ENCODE data around the gene SLC7A1. TPM values are rescaled to one million over a fixed set of nuclear protein-coding genes. Genes with fewer than 3 reads are reported as not detected.

SLC7A1 gene
- total RNA-seq, 1 experiment from 2014 or later, result 45.4 TPM

DNA sequence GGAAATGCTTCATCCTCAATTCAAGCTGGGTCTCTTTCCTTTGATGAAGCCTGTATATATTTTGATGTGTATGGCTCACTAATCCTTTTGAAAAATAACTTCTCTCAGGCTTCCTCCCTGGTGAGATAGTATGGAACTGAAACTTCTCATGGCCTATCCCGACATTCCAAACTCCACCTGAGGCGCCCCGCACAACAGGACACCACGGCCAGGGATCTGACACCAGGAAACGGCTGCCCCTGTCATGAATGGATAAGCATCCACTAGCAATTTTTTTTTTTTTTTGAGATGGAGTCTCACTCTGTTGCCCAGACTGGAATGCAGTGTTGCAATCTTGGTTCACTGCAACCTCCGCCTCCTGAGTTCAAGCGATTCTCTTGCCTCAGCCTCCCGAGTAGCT lies 16.4 kb downstream of the SLC7A1 start:
- Histone ChIP-seq H3K27me3 (ENCODE audit: low read length) (no peaks in the 10 kb centered on the region), H3K4me3 (ENCODE audit: low read length) (no peak overlapping the region), H3K79me2 (ENCODE audit: low read length) (peaks cover 100% of the 10 kb centered on the region), H3K36me3 (ENCODE audit: insufficient read depth, low read length) (no peaks in the 10 kb centered on the region), H2AFZ (ENCODE audit: low read length) (no peak overlapping the region), H3K9me3 (ENCODE audit: low read length) (no peaks in the 10 kb centered on the region), H3K4me1 (ENCODE audit: low read length) (peaks cover 10% of the 10 kb centered on the region; the same call in 1 of the 2 replicates), H3K9me2 (replicated peaks; ENCODE audit: insufficient read depth, low read length) (no peaks in the 10 kb centered on the region), H3K9ac (ENCODE audit: low read length) (no peak overlapping the region), H3K27ac (ENCODE audit: low read length) (no peak overlapping the region), H3K4me2 (ENCODE audit: low read depth, low read length, poor library complexity, severe bottlenecking) (no peak overlapping the region), H4K20me1 (ENCODE audit: insufficient read depth, low read depth, low read length) (peaks cover 72% of the 10 kb centered on the region)
- no peak for DNase-seq

DNA sequence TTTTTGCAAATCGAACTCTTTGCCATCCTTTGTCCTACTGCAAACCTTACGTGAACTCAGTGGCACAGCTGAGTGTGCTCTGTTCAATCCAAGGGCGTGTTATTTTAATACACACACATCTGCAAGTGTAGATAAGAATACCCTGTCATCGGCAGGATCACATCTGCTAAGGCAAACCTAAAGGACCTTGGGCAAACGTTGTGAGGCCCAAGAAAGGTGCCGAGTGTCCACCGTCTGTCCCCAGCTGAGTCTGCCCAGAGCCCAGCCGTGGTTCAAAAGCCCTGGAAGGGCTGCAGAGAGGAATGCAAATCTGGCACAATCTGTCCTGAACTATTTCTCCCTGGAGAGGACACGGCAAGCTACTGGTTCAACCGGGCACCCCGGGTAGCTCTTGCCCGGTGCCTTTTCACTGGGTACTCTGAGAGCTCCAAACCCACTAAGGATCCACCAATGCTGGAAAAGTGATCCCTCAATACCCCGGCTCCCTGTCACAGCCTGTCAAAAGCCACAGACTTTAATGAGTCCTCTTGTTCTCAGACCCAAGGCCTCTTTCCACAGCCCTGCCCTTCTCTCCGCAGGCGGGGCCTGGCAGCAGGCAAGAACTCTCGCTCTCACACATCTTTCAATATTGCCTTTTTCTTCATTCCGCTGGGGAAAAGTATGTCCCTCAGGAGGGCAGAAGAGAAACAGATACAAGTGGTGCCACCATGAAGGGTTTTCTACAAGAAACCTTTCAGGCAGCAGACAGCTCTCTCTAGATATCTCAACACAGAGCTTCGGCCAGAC lies 17.0 kb downstream of the SLC7A1 start:
- H3K9me3 ChIP-seq (ENCODE audit: low read length), result no peaks in the 10 kb centered on the region
- no peak overlapping the region for H3K4me3 ChIP-seq (ENCODE audit: low read length)
- peaks cover 6% of the 10 kb centered on the region; the same call in 1 of the 2 replicates for H3K4me1 ChIP-seq (ENCODE audit: low read length)
- no peaks in the 10 kb centered on the region for H3K36me3 ChIP-seq (ENCODE audit: insufficient read depth, low read length)
- no peak overlapping the region for H3K4me2 ChIP-seq (ENCODE audit: low read depth, low read length, poor library complexity, severe bottlenecking)
- H3K27ac ChIP-seq (ENCODE audit: low read length), result no peak overlapping the region
- no peak for DNase-seq
- peaks cover 72% of the 10 kb centered on the region for H4K20me1 ChIP-seq (ENCODE audit: insufficient read depth, low read depth, low read length)
- H3K27me3 ChIP-seq (ENCODE audit: low read length), result no peaks in the 10 kb centered on the region
- no peak overlapping the region for H2AFZ ChIP-seq (ENCODE audit: low read length)
- no peaks in the 10 kb centered on the region for H3K9me2 ChIP-seq (replicated peaks; ENCODE audit: insufficient read depth, low read length)
- H3K9ac ChIP-seq (ENCODE audit: low read length), result no peak overlapping the region
- H3K79me2 ChIP-seq (ENCODE audit: low read length), result peaks cover 100% of the 10 kb centered on the region

DNA sequence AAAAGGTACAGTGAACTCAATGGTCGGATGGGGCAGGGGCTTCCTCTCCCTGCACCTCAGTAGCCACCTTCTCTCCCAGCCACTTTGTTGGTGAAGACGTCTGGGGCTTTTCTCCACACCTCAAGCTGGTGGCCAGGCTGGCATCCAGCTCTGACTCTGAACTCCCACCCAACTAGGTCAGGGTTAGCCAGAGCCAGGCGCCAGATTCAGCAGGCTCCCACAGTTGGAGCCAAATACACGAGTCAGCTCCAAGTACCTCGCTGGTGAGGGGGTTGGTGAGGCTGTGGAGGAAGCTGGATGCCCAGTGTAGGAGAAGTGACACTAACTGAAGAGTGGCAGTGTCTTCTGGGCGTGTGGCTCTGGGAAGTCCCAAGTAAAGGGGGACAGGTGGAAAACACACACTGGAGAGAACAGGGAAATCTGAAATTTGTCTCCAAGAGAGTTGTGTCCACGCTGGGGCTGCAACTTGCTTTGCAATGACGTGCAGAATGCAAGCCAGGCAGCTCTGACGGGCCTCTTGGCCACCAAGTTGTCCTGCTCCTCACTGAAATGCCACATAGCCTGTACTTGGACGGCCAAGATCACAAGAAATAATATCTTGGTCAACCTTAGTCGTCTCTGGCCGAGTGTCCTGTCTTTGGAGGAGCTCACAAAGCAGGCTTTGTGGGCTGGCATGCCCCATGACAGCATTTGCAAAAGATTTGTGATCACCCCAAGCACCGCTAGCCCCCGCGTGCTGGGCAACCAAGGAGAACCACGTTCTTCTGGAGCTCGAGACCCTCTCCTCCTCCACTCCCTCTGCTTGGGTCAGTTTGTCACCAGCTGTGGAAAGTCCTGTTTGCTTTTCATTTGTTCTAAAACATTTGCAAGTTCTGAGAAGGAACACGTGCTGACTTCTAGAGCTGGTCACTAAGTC lies 18.1 kb downstream of the SLC7A1 start:
- Histone ChIP-seq H3K4me2 (ENCODE audit: low read depth, low read length, poor library complexity, severe bottlenecking) (no peak overlapping the region), H3K4me3 (ENCODE audit: low read length) (no peak overlapping the region), H3K9me3 (ENCODE audit: low read length) (no peaks in the 10 kb centered on the region), H3K4me1 (ENCODE audit: low read length) (no peaks in the 10 kb centered on the region), H3K27me3 (ENCODE audit: low read length) (no peaks in the 10 kb centered on the region), H3K79me2 (ENCODE audit: low read length) (peaks cover 100% of the 10 kb centered on the region), H3K27ac (ENCODE audit: low read length) (no peak overlapping the region), H3K36me3 (ENCODE audit: insufficient read depth, low read length) (no peaks in the 10 kb centered on the region), H2AFZ (ENCODE audit: low read length) (no peak overlapping the region), H3K9ac (ENCODE audit: low read length) (no peak overlapping the region), H4K20me1 (ENCODE audit: insufficient read depth, low read depth, low read length) (peaks cover 75% of the 10 kb centered on the region), H3K9me2 (replicated peaks; ENCODE audit: insufficient read depth, low read length) (no peaks in the 10 kb centered on the region)
- DNase-seq, result no peak

GRCh38 chr13:29576581-29576980 lies 18.9 kb downstream of the SLC7A1 start:
- Histone ChIP-seq H3K4me3 (ENCODE audit: low read length) (no peak overlapping the region), H4K20me1 (ENCODE audit: insufficient read depth, low read depth, low read length) (peaks cover 73% of the 10 kb centered on the region), H3K27ac (ENCODE audit: low read length) (no peak overlapping the region), H3K27me3 (ENCODE audit: low read length) (no peaks in the 10 kb centered on the region), H3K36me3 (ENCODE audit: insufficient read depth, low read length) (no peaks in the 10 kb centered on the region), H2AFZ (ENCODE audit: low read length) (no peak overlapping the region), H3K9me3 (ENCODE audit: low read length) (no peaks in the 10 kb centered on the region), H3K4me1 (ENCODE audit: low read length) (no peaks in the 10 kb centered on the region), H3K9me2 (replicated peaks; ENCODE audit: insufficient read depth, low read length) (no peaks in the 10 kb centered on the region), H3K79me2 (ENCODE audit: low read length) (peaks cover 100% of the 10 kb centered on the region), H3K9ac (ENCODE audit: low read length) (no peak overlapping the region), H3K4me2 (ENCODE audit: low read depth, low read length, poor library complexity, severe bottlenecking) (no peak overlapping the region)
- DNase-seq, result no peak

GRCh38 chr13:29575098-29575497 lies 20.4 kb downstream of the SLC7A1 start:
- H3K27me3 ChIP-seq (ENCODE audit: low read length), result no peaks in the 10 kb centered on the region
- H3K79me2 ChIP-seq (ENCODE audit: low read length), result peaks cover 100% of the 10 kb centered on the region
- H3K36me3 ChIP-seq (ENCODE audit: insufficient read depth, low read length), result no peaks in the 10 kb centered on the region
- no peak overlapping the region for H3K27ac ChIP-seq (ENCODE audit: low read length)
- no peak for DNase-seq
- H3K4me1 ChIP-seq (ENCODE audit: low read length), result no peaks in the 10 kb centered on the region
- peaks cover 65% of the 10 kb centered on the region for H4K20me1 ChIP-seq (ENCODE audit: insufficient read depth, low read depth, low read length)
- H3K9ac ChIP-seq (ENCODE audit: low read length), result no peak overlapping the region
- no peak overlapping the region for H3K4me3 ChIP-seq (ENCODE audit: low read length)
- H3K4me2 ChIP-seq (ENCODE audit: low read depth, low read length, poor library complexity, severe bottlenecking), result no peak overlapping the region
- H3K9me2 ChIP-seq (replicated peaks; ENCODE audit: insufficient read depth, low read length), result no peaks in the 10 kb centered on the region
- no peak overlapping the region for H2AFZ ChIP-seq (ENCODE audit: low read length)
- H3K9me3 ChIP-seq (ENCODE audit: low read length), result no peaks in the 10 kb centered on the region

DNA sequence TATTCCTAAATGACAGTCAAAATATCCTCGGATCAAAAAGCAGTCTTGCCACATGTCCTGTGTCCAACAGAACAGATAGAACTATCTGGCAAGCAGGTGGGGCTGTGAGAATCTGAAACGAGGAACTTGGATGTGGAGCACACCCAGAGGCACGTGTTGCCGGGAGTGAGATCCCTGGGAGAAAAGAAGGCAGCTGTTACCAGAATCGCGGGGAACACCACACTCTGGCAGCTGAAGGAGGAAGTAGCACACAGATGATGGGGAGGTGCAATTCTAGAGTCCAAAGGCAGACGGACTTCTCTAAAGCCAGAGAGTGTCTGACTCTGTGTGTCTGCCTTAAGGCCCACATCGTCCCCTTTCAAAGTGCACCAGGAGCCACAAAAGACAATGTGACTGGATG lies 22.3 kb downstream of the SLC7A1 start:
- no peaks in the 10 kb centered on the region for H3K9me3 ChIP-seq (ENCODE audit: low read length)
- no peaks in the 10 kb centered on the region for H3K36me3 ChIP-seq (ENCODE audit: insufficient read depth, low read length)
- H3K27ac ChIP-seq (ENCODE audit: low read length), result no peak overlapping the region
- H3K27me3 ChIP-seq (ENCODE audit: low read length), result no peaks in the 10 kb centered on the region
- peaks cover 100% of the 10 kb centered on the region for H3K79me2 ChIP-seq (ENCODE audit: low read length)
- H4K20me1 ChIP-seq (ENCODE audit: insufficient read depth, low read depth, low read length), result peaks cover 74% of the 10 kb centered on the region
- no peak overlapping the region for H3K4me3 ChIP-seq (ENCODE audit: low read length)
- no peak for DNase-seq
- no peak overlapping the region for H3K4me2 ChIP-seq (ENCODE audit: low read depth, low read length, poor library complexity, severe bottlenecking)
- H2AFZ ChIP-seq (ENCODE audit: low read length), result no peak overlapping the region
- no peaks in the 10 kb centered on the region for H3K4me1 ChIP-seq (ENCODE audit: low read length)
- no peaks in the 10 kb centered on the region for H3K9me2 ChIP-seq (replicated peaks; ENCODE audit: insufficient read depth, low read length)
- H3K9ac ChIP-seq (ENCODE audit: low read length), result no peak overlapping the region

DNA sequence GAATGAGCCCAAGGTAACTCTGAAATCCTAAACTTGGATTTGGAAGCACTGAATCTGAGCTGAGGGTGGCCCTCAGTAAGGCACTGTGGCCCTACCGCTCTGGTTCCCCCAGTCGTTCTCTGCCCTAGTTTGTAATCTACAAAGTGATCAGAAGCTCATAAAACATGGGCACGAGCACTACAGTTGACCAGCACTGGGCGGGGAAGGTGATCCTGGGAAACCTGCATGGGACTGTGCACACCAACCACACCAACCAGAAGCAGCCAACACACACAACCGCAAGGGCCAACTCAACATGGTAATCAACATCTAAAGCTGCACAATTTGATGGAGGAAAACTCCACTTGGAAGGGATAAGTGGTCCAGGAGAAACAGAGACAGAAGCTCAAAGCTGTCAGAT lies 22.9 kb downstream of the SLC7A1 start:
- Histone ChIP-seq H3K4me1 (ENCODE audit: low read length) (no peaks in the 10 kb centered on the region), H2AFZ (ENCODE audit: low read length) (no peak overlapping the region), H3K9ac (ENCODE audit: low read length) (no peak overlapping the region), H3K79me2 (ENCODE audit: low read length) (peaks cover 100% of the 10 kb centered on the region), H3K4me3 (ENCODE audit: low read length) (no peak overlapping the region), H3K4me2 (ENCODE audit: low read depth, low read length, poor library complexity, severe bottlenecking) (no peak overlapping the region), H4K20me1 (ENCODE audit: insufficient read depth, low read depth, low read length) (peaks cover 73% of the 10 kb centered on the region), H3K9me2 (replicated peaks; ENCODE audit: insufficient read depth, low read length) (no peaks in the 10 kb centered on the region), H3K27ac (ENCODE audit: low read length) (no peak overlapping the region), H3K36me3 (ENCODE audit: insufficient read depth, low read length) (no peaks in the 10 kb centered on the region), H3K27me3 (ENCODE audit: low read length) (no peaks in the 10 kb centered on the region), H3K9me3 (ENCODE audit: low read length) (no peaks in the 10 kb centered on the region)
- DNase-seq, result no peak

DNA sequence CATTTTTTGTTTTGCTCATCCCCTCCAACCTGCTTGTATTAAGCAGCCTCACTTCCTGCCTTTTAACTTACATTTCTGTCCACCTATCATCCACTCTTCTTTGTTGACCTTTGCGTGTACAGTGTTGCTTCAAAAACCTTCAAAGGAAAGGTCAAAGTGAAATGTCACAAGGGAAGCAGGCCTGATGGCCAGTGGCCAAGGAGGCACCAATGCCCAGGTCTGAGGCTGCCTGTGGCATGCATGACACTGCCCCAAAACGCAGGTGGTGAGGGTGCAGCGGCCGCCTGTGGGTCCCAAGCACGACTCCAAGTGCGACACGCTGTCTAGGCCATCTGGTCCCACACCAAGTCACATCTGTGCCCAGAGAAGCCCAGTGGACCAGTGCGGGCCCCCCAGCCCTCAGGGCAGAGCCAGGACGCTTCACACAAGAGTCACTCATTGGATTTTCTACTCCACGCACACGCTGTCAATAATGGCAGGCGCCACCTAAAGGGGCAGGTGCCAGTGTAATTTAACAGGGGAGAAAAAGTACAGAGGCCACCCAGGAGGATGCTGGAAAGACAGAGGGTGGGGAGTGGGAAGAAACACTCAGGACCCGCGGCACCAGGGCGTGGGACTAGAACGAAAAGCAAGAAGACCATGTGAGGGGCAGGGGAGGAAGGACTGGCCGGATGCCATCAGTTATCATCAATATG lies 23.5 kb downstream of the SLC7A1 start:
- H3K9me2 ChIP-seq (replicated peaks; ENCODE audit: insufficient read depth, low read length), result no peaks in the 10 kb centered on the region
- H3K4me1 ChIP-seq (ENCODE audit: low read length), result no peaks in the 10 kb centered on the region
- no peaks in the 10 kb centered on the region for H3K9me3 ChIP-seq (ENCODE audit: low read length)
- H3K4me3 ChIP-seq (ENCODE audit: low read length), result no peak overlapping the region
- H3K9ac ChIP-seq (ENCODE audit: low read length), result no peak overlapping the region
- H4K20me1 ChIP-seq (ENCODE audit: insufficient read depth, low read depth, low read length), result peaks cover 73% of the 10 kb centered on the region
- H3K27me3 ChIP-seq (ENCODE audit: low read length), result no peaks in the 10 kb centered on the region
- peaks cover 100% of the 10 kb centered on the region for H3K79me2 ChIP-seq (ENCODE audit: low read length)
- no peak overlapping the region for H3K27ac ChIP-seq (ENCODE audit: low read length)
- H3K36me3 ChIP-seq (ENCODE audit: insufficient read depth, low read length), result no peaks in the 10 kb centered on the region
- no peak overlapping the region for H3K4me2 ChIP-seq (ENCODE audit: low read depth, low read length, poor library complexity, severe bottlenecking)
- H2AFZ ChIP-seq (ENCODE audit: low read length), result no peak overlapping the region
- no peak for DNase-seq

All from Karpas-422 (cell line).